ENCODE results near the gene HOXA1.

Gene HOXA1

GRCh38 chr7:27111751-27112277 is 16.0 kb upstream of the HOXA1 start:
- H3K4me2 ChIP-seq (ENCODE audit: low read length, poor library complexity, severe bottlenecking) = peak overlapping the region; percentile 81
- no peak overlapping the region for H3K18ac ChIP-seq (ENCODE audit: low read depth in 1 of 2, low read length in 2 of 2)
- H3K9me3 ChIP-seq (ENCODE audit: control insufficient read depth, low read length) = no peaks in the 10 kb centered on the region
- peaks cover 8 to 28% of the 10 kb centered on the region in 2 experiments for H3K36me3 ChIP-seq (ENCODE audit: control insufficient read depth in 1 of 2, insufficient read depth in 2 of 2, low read depth in 1 of 2, low read length in 2 of 2)
- peak overlapping the region in 1 of 2 experiments; percentile 87 for H3K4me3 ChIP-seq (ENCODE audit: insufficient read depth in 1 of 2, low read depth in 1 of 2, low read length in 2 of 2)
- no peak overlapping the region for H2BK5ac ChIP-seq (ENCODE audit: low read depth, low read length, poor library complexity, severe bottlenecking)
- no peak overlapping the region for H3K4ac ChIP-seq (ENCODE audit: low read depth in 1 of 2, low read length in 2 of 2)
- no peak overlapping the region for H4K8ac ChIP-seq (ENCODE audit: low read length)
- H4K91ac ChIP-seq (ENCODE audit: low read length) = no peak overlapping the region
- no peak overlapping the region for H2BK120ac ChIP-seq (ENCODE audit: low read depth, low read length)
- DNase-seq = no peak
- no peak overlapping the region for H2AFZ ChIP-seq (ENCODE audit: low read depth, low read length)
- no peak overlapping the region for H3K23ac ChIP-seq (ENCODE audit: low read length in 2 of 2)
- H2BK15ac ChIP-seq (ENCODE audit: low read depth, poor library complexity, severe bottlenecking) = no peak overlapping the region
- H3K9ac ChIP-seq (ENCODE audit: low read length) = peak overlapping the region; percentile 89
- peak overlapping the region; percentile 50 for H2AK5ac ChIP-seq (ENCODE audit: low read length, severe bottlenecking)
- WGBS = 17% methylated on average over 3 of the region's 4 CpGs
- peak overlapping the region; percentile 85 for H3K27ac ChIP-seq (ENCODE audit: low read length, poor library complexity, severe bottlenecking)
- H2BK12ac ChIP-seq (ENCODE audit: low read length in 2 of 2) = no peak overlapping the region
- no peak overlapping the region for H3K14ac ChIP-seq (ENCODE audit: low read length in 2 of 2)
- peaks cover 21% of the 10 kb centered on the region for H3K4me1 ChIP-seq (ENCODE audit: control insufficient read depth, insufficient read depth, low read depth, low read length)
- H3K27me3 ChIP-seq (ENCODE audit: control insufficient read depth in 1 of 2, insufficient read depth in 1 of 2, low read length in 2 of 2) = no peaks in the 10 kb centered on the region
- no peaks in the 10 kb centered on the region for H3K79me1 ChIP-seq (replicated peaks; ENCODE audit: low read length, poor library complexity, severe bottlenecking)

DNA sequence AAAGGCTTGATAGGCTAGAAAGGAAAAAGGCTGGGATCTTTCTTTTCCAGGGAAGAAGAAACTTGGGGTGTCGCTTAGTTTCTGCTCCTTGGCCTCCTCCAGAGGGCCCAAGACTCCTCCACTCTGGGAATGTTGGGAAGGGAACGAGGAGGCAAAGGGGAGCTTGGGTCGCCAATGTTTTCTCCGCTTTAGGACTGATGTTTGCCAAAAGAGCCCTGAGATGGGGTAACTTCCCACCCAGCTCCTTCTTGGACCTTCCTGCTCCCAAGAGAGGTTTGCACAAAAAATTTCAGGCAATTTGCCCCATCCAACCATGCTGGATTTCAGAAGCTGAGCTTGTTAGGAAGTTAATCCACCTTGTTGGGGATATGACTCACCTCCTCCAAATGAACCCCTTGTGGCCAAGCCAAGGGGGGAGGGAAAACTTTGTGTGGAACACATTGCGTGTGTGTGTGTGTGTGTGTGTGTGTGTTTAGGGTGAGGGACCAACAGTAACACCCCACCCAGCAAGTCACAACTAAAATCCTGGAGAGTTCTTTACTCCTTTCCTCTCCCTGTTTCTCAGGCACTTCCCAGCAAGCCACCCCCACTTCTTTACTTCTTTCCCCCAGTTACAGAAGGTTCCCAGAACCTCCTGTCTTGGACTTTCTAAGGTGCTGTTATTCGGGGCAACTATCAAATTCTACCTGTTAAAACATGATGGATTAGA is 15.4 kb upstream of the HOXA1 start:
- peak overlapping the region in 1 of 2 experiments; percentile 55 for H3K18ac ChIP-seq (ENCODE audit: low read depth in 1 of 2, low read length in 2 of 2)
- H4K8ac ChIP-seq (ENCODE audit: low read length) = no peak overlapping the region
- H3K4me2 ChIP-seq (ENCODE audit: low read length, poor library complexity, severe bottlenecking) = peak overlapping the region; percentile 81
- peak overlapping the region; percentile 69 for H2BK5ac ChIP-seq (ENCODE audit: low read depth, low read length, poor library complexity, severe bottlenecking)
- peak overlapping the region; percentile 85 for H3K27ac ChIP-seq (ENCODE audit: low read length, poor library complexity, severe bottlenecking)
- H3K4ac ChIP-seq (ENCODE audit: low read depth in 1 of 2, low read length in 2 of 2) = no peak overlapping the region
- H3K36me3 ChIP-seq (ENCODE audit: control insufficient read depth in 1 of 2, insufficient read depth in 2 of 2, low read depth in 1 of 2, low read length in 2 of 2) = peaks cover 7 to 32% of the 10 kb centered on the region in 2 experiments
- H3K27me3 ChIP-seq (ENCODE audit: control insufficient read depth in 1 of 2, insufficient read depth in 1 of 2, low read length in 2 of 2) = no peaks in the 10 kb centered on the region
- 27% methylated on average over 4 of the region's 6 CpGs for WGBS
- H2BK120ac ChIP-seq (ENCODE audit: low read depth, low read length) = no peak overlapping the region
- H3K9me3 ChIP-seq (ENCODE audit: control insufficient read depth, low read length) = no peaks in the 10 kb centered on the region
- peak overlapping the region; percentile 89 for H3K9ac ChIP-seq (ENCODE audit: low read length)
- H3K79me1 ChIP-seq (replicated peaks; ENCODE audit: low read length, poor library complexity, severe bottlenecking) = no peaks in the 10 kb centered on the region
- peak overlapping the region in 1 of 2 experiments; percentile 87 for H3K4me3 ChIP-seq (ENCODE audit: insufficient read depth in 1 of 2, low read depth in 1 of 2, low read length in 2 of 2)
- H3K4me1 ChIP-seq (ENCODE audit: control insufficient read depth, insufficient read depth, low read depth, low read length) = peaks cover 25% of the 10 kb centered on the region
- peak overlapping the region; percentile 10 for H2AK5ac ChIP-seq (ENCODE audit: low read length, severe bottlenecking)
- no peak overlapping the region for H2BK12ac ChIP-seq (ENCODE audit: low read length in 2 of 2)
- H3K23ac ChIP-seq (ENCODE audit: low read length in 2 of 2) = no peak overlapping the region
- H2AFZ ChIP-seq (ENCODE audit: low read depth, low read length) = no peak overlapping the region
- no peak overlapping the region for H2BK15ac ChIP-seq (ENCODE audit: low read depth, poor library complexity, severe bottlenecking)
- DNase-seq = peak; percentile 42
- H3K14ac ChIP-seq (ENCODE audit: low read length in 2 of 2) = no peak overlapping the region
- H4K91ac ChIP-seq (ENCODE audit: low read length) = no peak overlapping the region

GRCh38 chr7:27110186-27111031 is 14.6 kb upstream of the HOXA1 start:
- Histone ChIP-seq H4K91ac (ENCODE audit: low read length) (peak overlapping the region; percentile 45), H3K9me3 (ENCODE audit: control insufficient read depth, low read length) (no peaks in the 10 kb centered on the region), H2BK15ac (ENCODE audit: low read depth, poor library complexity, severe bottlenecking) (peak overlapping the region; percentile 19), H3K4me2 (ENCODE audit: low read length, poor library complexity, severe bottlenecking) (peak overlapping the region; percentile 82), H3K79me1 (replicated peaks; ENCODE audit: low read length, poor library complexity, severe bottlenecking) (no peaks in the 10 kb centered on the region), H2BK12ac (ENCODE audit: low read length in 2 of 2) (peak overlapping the region in 1 of 2 experiments; percentile 50), H2BK5ac (ENCODE audit: low read depth, low read length, poor library complexity, severe bottlenecking) (peak overlapping the region; percentile 74), H4K8ac (ENCODE audit: low read length) (no peak overlapping the region), H2AK5ac (ENCODE audit: low read length, severe bottlenecking) (peak overlapping the region; percentile 54), H3K4ac (ENCODE audit: low read depth in 1 of 2, low read length in 2 of 2) (peak overlapping the region in 1 of 2 experiments; percentile 26), H3K36me3 (ENCODE audit: control insufficient read depth in 1 of 2, insufficient read depth in 2 of 2, low read depth in 1 of 2, low read length in 2 of 2) (peaks cover 6 to 26% of the 10 kb centered on the region in 2 experiments), H3K9ac (ENCODE audit: low read length) (peak overlapping the region; percentile 96), H3K4me3 (ENCODE audit: insufficient read depth in 1 of 2, low read depth in 1 of 2, low read length in 2 of 2) (peak overlapping the region; percentile 41 to 70), H3K18ac (ENCODE audit: low read depth in 1 of 2, low read length in 2 of 2) (peak overlapping the region; percentile 19 to 74), H2BK120ac (ENCODE audit: low read depth, low read length) (no peak overlapping the region), H3K27me3 (ENCODE audit: control insufficient read depth in 1 of 2, insufficient read depth in 1 of 2, low read length in 2 of 2) (no peaks in the 10 kb centered on the region), H3K23ac (ENCODE audit: low read length in 2 of 2) (peak overlapping the region in 1 of 2 experiments; percentile 68), H3K4me1 (ENCODE audit: control insufficient read depth, insufficient read depth, low read depth, low read length) (peaks cover 25% of the 10 kb centered on the region), H3K27ac (ENCODE audit: low read length, poor library complexity, severe bottlenecking) (peak overlapping the region; percentile 87), H2AFZ (ENCODE audit: low read depth, low read length) (no peak overlapping the region), H3K14ac (ENCODE audit: low read length in 2 of 2) (no peak overlapping the region)
- DNase-seq = peak; percentile 67
- WGBS = 10% methylated on average over 64 of the region's 66 CpGs
